NCI-H2107 treated with DMSO at 0.1 percent for 48 hours (cell line): ENCODE measurements around the gene ALX4.

Experiments
- DNase-seq: peaks from one replicate; lab custom pipeline; 2025; ENCODE audit not compliant: unreplicated experiment; lab: John Stamatoyannopoulos, UW

The ALX4 gene

DNA sequence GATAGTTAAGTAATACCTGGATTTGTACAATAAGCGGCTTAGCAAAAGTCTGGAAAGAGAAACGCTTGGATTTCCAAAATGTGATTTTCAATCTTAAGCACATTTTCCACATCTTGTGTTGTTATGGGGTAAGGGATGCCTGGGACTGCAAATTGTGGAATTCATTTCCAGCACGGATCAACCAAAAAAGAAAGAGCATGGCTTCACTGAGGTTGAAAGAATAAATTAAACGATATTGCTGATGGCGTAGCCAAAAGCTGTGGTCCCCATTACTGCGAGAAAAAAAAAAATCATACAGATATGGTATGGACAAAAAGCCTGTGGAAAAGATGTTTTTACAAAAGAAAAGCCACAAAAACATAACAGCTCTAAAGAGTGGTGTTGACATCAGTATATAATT, 26.0 kb upstream of the ALX4 start:
- no peak for DNase-seq

- DNase-seq: no peak
Measured at GRCh38 chr11:44335052-44335760, 25.3 kb upstream of the ALX4 start.

DNA sequence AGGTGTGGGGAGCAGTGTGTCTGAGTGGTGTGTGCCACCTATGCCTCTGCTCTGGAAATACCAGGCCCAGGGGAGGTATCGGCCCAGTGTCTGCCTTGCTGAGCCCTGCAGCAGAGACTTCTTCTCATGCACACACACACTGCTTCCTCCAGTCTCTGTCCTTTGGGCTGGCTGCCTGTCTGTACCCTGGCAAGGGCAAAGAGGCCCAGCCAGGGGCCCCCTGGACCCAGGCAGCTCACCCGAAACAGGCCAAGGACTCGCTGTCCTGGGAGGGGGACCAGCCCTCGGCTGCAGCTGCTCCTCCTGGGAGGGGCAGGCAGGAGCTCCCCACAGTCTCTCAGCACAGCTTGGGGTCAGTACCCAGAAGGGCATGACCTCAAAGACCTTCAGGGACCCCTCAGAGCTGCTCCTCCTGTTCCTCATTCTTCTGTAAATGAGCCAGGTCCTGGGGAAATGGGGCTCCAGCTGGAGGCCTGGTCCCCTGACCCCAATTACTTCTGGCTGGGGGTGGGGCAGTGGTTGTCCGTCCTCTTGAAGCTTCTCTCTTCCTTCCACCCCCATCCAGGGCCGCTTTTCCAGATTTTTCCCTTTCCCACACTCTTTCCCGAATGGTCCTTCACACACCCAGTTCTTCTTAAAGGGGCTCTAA, 24.5 kb upstream of the ALX4 start:
- no peak for DNase-seq

DNA sequence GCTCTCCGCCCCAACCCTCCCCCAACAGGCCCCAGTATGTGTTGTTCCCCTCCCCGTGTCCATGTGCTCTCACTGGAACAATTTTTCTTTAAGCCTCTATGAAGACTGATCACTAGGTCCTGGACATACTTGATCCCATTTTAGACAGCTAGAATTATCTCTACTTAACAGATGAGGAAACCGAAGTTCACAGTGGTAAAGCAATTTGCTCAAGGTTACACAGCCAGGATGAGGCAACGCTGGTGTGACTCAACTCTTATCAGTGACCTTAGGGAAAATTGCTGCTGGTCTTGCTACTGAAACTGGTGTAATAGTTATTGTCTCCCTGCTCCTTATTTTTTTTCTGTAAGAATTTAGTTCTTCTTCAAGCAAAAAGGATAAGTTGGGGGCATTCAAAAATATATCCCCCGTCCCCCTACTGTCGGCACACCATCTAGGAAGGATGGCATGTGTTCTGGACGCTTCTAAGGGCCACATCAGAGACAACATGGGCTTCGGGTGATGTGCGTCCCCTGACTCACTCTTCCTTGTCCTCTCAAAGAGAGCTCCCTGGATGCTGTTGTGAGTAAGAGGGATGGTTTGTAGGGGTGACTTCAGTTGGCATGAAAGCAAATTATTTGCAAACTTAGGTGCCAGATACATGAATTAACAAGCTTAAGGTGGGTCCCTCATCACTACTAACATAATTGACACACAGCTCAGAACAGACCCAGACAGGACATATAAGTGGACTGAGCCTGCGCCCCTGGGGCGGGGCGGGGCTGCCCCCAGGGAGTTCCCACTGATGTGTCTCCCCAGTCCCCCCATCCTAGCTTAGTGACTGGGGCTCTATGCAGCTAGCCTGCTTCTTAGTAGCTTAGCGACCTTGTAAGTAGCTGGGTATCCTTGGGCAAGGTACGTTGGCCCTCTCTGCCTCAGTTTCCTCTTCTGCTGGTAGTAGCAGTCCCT, 23.6 kb upstream of the ALX4 start:
- no peak for DNase-seq

DNA sequence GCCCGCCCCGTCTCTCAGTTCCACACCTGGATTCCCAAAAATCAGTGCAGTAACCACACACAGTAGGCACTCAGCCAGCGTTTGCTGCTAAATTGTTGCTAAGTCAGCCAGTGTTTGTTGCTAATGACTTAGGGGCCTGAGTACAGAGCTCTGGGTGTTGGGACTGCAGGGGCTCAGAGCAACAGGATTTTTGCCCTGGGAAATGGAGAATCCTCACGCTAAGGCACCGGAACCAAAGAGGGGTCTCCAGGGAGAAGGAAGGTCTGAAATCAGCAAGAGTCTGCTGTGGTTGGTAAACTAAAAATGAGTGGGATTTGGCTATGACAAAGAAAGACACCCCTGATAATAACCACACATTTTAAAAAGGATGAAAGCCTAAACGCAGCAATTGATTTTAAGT, 22.7 kb upstream of the ALX4 start:
- DNase-seq: no peak

DNA sequence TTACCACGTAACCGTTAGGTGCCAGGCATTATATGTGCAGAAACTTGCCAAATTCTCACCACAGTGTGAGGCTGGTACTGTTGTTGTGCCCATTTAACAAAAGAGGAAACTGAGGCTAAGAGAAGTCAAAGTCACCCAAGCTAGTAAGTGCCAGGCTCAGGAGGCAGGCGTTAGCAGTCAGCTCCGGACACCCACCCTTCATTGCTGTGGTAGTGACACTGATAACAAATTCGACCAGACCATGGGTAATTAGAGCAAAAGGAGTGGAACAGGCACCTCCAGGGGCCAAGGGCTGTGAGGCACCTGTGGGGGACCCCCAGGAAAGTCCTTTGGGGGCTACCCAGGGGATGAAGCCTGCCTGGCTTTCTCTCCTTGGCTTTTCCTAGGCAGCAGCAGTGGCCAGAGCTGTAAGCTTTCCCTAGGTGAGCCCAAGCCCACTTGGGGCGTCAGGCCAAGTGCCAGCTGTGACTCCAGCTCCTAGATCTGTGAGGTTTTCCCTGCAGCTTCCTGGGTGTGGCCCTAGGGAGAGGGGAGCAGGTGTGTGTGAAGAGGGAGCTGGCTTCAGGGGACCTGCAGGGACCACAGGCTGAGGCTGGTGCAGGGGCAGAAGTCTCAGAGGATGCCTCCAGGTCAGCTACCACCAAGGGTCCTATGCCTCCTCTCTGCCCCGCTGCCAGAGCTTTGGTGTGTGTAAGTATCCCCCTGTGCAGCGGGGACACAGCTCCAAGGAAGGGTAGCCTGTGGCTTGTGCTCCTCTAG, 19.7 kb upstream of the ALX4 start:
- DNase-seq: no peak

GRCh38 chr11:44328138-44328660, 18.3 kb upstream of the ALX4 start:
- no peak for DNase-seq

GRCh38 chr11:44327730-44328129, 17.8 kb upstream of the ALX4 start:
- no peak for DNase-seq

- no peak for DNase-seq
Measured at GRCh38 chr11:44326615-44327475, 16.9 kb upstream of the ALX4 start.

GRCh38 chr11:44325698-44326097, 15.8 kb upstream of the ALX4 start:
- DNase-seq: no peak

DNA sequence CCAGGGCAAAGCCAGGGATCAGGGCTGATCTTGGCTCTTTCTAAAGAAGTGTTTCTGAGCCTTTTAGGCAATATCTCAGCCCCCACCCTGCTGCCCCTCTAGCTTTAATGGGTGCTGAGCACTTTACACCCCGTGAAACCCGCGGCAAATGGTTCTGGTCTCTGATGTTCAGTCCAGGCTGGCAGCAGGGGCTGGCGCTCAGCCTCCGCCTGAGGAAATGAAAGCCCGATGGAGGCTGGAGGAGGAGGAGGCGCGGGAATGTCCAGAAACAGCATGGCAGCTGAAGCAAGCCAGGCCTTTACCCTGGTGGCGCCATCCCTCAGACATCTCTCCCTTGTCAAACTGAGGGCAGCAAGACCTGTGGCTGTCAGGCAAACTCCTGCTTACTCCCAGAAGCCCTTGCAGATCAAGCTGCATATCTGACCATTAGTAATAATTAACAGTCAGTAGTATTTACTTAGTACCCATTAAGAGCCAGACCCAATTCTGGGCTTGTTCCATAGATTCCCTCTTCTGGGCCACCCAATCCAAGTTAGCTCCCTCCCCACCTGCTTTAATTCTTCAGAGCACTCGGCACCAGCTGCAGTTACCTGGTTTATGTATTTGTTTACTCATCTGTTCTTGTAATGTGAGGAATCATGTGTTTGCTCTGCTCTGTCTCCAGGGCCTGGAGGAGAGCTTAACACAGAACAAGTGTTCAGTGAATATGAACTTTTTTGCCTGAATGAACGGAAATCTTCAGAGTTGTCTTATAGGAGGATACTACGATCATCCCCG, 15.0 kb upstream of the ALX4 start:
- peak; percentile 60 for DNase-seq

DNA sequence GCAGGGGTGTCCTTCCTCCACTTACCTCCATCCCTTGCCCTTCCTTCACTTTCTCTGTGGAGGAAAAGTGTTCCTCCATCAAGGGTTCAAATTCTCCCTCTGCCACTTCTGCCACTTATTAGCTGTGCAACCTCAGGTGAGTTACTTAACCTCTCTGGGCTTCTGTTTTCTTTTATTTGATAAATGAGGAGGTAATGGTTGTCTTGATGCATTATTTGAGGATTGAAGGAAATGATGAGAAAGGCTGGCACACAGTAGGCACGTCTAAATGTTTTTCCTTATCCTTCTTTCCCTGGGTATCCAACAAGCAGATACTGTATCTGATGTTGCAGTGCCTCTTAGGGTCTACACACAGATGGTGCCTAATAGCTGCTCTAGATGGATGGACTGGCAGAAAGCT, 14.3 kb upstream of the ALX4 start:
- no peak for DNase-seq

DNA sequence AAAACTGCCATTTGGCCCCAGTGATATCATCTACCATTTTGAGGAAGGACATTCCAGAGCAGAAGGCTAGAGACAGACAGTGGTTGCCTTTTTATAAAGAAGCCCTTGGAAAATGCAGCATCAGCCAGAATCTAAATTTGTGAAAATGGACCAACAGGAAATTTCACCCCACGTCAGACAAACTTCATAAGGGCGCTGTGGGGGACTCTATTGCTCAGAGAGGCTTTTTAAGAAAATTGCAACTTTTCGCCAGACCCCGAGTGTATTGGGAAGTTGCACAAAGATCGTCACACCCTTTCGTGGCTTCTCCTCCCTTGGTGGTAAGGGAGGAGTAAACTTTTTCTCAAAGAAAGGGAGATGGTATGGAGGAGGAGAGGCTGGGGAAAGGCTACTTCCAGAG, 12.3 kb upstream of the ALX4 start:
- no peak for DNase-seq

DNA sequence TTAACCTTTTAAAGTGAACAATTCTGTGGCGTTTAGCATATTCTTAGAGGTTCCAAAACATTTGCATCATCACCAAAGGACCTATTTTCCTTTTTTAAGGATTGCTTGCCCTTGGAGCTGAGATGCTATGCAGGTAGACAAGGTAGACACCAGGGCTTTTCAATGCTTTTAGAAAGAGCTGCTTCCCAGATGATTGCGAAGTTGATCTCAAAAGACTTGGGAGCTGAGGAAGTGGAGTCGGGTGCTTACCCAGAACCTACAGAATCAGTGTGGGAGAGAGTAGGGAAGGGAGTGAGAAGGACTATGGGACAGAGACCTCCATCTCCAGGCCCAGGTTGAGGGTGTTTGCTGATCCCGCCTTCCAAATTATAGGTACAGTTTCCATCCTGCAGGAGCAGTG, 11.1 kb upstream of the ALX4 start:
- DNase-seq: no peak

GRCh38 chr11:44320289-44320973, 10.5 kb upstream of the ALX4 start:
- DNase-seq: no peak

GRCh38 chr11:44319552-44320288, 9.8 kb upstream of the ALX4 start:
- no peak for DNase-seq

DNA sequence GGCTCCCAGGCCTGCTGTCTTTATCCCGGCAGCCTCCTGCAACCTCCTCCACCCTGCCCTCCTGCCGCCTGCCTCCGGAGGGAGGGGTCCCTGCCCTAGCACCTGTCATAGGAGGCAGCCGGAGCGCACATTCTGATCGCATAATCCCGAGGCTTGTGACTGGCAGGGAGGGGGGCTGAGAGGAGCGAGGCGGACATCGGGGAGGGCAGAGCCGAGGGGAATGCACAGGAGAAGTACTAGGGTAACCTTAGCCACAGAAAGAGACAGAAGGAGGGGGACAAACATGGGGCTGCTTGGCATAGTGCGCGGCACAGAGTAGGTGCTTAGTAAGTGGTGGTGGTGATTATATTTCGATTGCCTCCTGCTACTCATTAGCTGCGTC, 9.2 kb upstream of the ALX4 start:
- DNase-seq: no peak

DNA sequence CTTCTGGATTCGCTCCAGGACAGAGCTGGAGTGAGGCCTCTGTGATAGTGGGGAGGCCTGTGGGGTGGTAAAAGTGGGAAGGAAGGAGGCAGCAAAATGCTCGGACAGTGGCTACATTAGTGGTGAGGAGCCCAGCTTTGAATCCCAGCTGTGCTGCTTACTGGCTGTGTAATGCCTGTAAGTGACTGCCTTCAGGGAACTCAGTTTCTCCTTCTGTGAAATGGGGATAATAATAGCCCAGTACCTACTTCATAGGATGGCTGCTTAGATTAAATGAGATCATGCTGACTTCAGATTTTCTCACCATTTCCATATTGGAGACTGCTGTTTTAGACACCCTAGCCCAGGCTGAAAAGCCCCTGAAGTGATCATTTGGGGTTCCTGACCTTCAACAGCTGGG, 8.4 kb upstream of the ALX4 start:
- DNase-seq: no peak
